Bronchial epithelial cell (primary cell): ENCODE data around the gene MAST4. TPM values are rescaled to one million over a fixed set of nuclear protein-coding genes. Genes with fewer than 3 reads are reported as not detected.

ENCODE experiments used
- DNase-seq: peaks from one replicate; pipeline ENCODE4 v3.0.0-alpha.2; 2010; ENCODE audit warnings: low read depth
- FAIRE-seq: peaks from 2 replicates; lab custom pipeline; 2011; peaks lifted over from hg19 to GRCh38; lab: Jason Lieb, UNC
- H3K27me3 ChIP-seq: 2 replicates; pipeline ENCODE4 v1.5.1; 2011; ENCODE audit warnings: low read length; ENCODE audit not compliant: control insufficient read depth, insufficient read depth
- H3K36me3 ChIP-seq: 2 replicates; pipeline ENCODE4 v1.5.1; 2011; ENCODE audit warnings: low read length; ENCODE audit not compliant: control insufficient read depth, insufficient read depth
- H3K4me3 ChIP-seq: 2 replicates; pipeline ENCODE4 v1.5.1; 2011; ENCODE audit warnings: mild to moderate bottlenecking, low read depth, low read length, control low read depth
- total RNA-seq: library from RNA; depleted of rRNA; stranded (reverse); fragments of >200 nt; gene quantifications from 2 replicates; pipeline ENCODE4 v1.2.1, GENCODE V29; 2014
- TF ChIP-seq, protein P1 (sequence below): IDR thresholded peaks from 2 replicates; pipeline ENCODE4 v1.5.1; 2011; ENCODE audit warnings: mild to moderate bottlenecking, moderate library complexity, low read length, control low read depth, inconsistent platforms; ENCODE audit not compliant: insufficient read depth, severe bottlenecking

MAST4 gene
- total RNA-seq, 1 donor from 2014 or later: 10.3 TPM

DNA sequence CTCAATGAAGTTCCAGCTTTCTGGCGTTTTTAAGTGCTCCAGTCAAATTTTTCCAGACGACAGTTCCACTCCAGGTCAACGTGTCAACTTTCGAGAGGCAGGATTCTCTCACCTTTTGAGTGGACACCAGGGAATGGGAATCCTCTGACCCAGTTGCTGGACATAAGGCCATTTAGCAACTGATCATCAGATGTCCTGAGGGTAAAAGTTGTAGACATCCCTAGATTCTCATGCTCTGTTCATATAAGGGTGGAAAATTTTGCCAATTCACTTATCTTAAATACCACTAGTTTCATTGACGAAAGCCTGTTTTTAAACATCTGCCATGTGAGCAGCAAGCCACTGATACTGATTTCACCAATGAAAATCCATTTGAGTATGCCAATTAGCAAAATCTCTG lies 275.5 kb downstream of the MAST4 start:
- H3K4me3 ChIP-seq: no peak overlapping the region
- no peak for FAIRE-seq
- TF ChIP-seq, protein P1, sequence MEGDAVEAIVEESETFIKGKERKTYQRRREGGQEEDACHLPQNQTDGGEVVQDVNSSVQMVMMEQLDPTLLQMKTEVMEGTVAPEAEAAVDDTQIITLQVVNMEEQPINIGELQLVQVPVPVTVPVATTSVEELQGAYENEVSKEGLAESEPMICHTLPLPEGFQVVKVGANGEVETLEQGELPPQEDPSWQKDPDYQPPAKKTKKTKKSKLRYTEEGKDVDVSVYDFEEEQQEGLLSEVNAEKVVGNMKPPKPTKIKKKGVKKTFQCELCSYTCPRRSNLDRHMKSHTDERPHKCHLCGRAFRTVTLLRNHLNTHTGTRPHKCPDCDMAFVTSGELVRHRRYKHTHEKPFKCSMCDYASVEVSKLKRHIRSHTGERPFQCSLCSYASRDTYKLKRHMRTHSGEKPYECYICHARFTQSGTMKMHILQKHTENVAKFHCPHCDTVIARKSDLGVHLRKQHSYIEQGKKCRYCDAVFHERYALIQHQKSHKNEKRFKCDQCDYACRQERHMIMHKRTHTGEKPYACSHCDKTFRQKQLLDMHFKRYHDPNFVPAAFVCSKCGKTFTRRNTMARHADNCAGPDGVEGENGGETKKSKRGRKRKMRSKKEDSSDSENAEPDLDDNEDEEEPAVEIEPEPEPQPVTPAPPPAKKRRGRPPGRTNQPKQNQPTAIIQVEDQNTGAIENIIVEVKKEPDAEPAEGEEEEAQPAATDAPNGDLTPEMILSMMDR: no peak
- DNase-seq: no peak
- no peaks in the 10 kb centered on the region for H3K36me3 ChIP-seq
- H3K27me3 ChIP-seq: no peaks in the 10 kb centered on the region

DNA sequence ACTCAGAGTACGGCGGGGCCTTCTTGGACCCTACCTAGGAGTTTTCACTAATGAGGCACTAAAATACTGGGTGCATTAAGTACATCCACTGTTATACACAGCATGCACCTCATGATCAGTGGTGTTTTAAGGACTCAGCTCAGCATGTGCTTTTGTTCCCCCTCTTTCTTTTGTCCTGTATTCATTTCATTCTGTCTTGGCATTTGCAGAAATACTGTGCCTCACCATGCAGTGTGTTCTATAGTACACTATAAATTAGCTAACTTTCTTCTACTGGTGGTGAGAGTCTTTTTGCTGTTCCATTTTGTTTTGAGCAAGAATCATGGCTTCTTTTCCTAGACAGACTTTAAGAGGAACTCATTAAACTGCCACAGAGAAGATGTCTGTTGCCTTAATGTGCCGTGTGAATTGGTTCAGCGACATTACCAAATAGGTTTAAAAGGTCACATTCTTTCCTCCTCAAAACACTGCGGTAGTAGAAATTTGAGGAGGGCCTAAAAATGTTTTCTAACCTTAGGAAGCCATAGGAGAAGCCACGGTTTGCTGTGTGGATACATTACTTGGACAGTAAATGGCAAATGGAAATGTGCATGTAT lies 276.6 kb downstream of the MAST4 start:
- TF ChIP-seq, protein P1: no peak
- no peak for FAIRE-seq

DNA sequence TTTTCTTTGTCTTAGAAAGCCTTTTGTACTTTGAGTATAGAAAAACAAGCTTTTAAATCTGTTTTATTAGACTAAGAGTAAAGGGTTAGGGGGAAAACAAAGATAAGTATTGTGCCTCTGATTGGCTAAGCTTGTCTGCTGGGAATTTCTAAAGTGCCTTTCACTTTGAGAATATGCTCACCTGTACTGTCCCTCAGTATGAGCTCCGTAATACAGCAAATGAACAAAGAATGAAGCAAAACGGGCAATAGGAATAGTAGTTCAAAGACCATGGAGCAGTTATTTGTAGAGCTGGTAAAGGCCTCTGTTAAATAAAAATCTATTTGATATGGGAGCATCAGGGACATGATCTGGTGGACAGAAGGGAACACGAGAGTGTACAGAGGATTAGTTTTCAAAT lies 277.8 kb downstream of the MAST4 start:
- no peak for DNase-seq
- Histone ChIP-seq H3K27me3 (no peaks in the 10 kb centered on the region), H3K4me3 (no peak overlapping the region), H3K36me3 (peaks cover 1% of the 10 kb centered on the region)
- FAIRE-seq: no peak
- TF ChIP-seq, protein P1: no peak

More for the DNA sequence above, 276.6 kb downstream of the MAST4 start:
- Histone ChIP-seq H3K36me3 (peaks cover 1% of the 10 kb centered on the region), H3K4me3 (no peak overlapping the region), H3K27me3 (no peaks in the 10 kb centered on the region)
- DNase-seq: no peak

DNA sequence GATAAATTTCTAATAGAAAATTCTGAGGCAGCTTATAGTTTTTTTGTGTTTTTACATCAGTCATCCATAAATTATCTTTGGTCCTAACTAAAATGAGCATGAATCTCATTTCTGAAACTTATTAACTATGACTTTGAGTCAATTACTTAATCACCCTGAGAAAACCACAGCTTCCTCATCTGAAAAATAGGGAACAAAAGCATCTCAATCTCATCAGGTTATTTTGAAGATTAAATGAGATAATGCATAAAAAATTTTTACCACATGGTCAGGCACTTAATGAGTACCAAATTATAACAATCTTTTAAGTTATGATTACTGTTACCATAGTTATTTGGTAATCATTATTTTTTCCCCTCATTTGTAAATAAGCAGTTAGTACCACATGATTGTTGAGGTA lies 279.1 kb downstream of the MAST4 start:
- Histone ChIP-seq H3K27me3 (no peaks in the 10 kb centered on the region), H3K4me3 (no peak overlapping the region), H3K36me3 (peaks cover 1% of the 10 kb centered on the region)
- TF ChIP-seq, protein P1: no peak
- DNase-seq (no peak), FAIRE-seq (no peak)

DNA sequence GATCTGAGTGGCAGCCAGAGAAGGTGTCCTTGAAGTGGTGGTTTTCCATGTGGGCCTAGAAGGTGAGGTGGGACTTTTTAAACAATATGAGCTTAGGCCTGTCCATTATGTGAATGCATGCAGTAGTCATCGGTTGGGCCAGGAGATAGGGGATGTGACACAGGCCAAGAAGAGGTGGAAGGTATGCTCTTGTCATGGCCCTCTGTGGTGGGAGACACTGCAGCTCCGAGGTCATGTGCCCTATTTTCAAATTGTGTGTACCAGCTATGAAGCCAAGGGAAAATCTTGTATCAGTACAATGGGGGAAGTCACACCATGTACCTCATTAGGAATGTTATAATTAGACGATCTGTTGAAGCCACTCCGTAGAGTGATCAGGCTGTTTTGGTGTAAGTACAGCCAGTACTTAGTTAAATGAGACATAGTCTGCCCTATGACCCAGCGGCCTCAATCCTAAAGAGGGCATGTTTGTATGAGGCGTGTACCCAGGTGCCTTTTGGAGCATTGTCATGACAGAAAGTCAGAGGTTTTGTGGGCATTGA lies 280.1 kb downstream of the MAST4 start:
- Histone ChIP-seq H3K36me3 (peaks cover 1% of the 10 kb centered on the region), H3K4me3 (no peak overlapping the region), H3K27me3 (no peaks in the 10 kb centered on the region)
- FAIRE-seq (peak; percentile 47), DNase-seq (no peak)
- TF ChIP-seq, protein P1: no peak

DNA sequence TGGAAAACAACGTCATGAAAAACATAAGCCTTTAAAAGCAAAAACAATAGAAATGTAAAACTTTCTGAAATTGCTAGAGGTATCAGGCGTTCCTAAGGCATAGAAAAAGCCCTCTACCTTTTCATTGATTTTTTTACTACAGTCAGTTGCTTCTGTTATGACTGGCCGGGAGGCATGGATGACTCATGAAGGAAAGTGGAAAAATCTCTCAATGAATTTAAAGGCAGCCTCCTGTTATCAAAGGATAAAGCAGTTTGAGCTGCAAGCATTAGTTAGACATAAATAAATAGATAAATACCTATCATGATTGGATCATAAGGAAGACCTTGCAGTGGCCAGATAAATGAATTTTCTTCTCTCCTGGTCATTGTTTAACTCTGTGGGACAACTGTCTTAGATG lies 281.6 kb downstream of the MAST4 start:
- Histone ChIP-seq H3K4me3 (no peak overlapping the region), H3K27me3 (no peaks in the 10 kb centered on the region), H3K36me3 (peaks cover 1% of the 10 kb centered on the region)
- TF ChIP-seq, protein P1: no peak
- FAIRE-seq (no peak), DNase-seq (peak; percentile 69)
